Measurements from ENCODE around the gene CPED1. TPM values are rescaled to one million over a fixed set of nuclear protein-coding genes. Genes with fewer than 3 reads are reported as not detected.

The CPED1 gene
- total RNA-seq, 1 donor from 2014 or later: 3.9 TPM

DNA sequence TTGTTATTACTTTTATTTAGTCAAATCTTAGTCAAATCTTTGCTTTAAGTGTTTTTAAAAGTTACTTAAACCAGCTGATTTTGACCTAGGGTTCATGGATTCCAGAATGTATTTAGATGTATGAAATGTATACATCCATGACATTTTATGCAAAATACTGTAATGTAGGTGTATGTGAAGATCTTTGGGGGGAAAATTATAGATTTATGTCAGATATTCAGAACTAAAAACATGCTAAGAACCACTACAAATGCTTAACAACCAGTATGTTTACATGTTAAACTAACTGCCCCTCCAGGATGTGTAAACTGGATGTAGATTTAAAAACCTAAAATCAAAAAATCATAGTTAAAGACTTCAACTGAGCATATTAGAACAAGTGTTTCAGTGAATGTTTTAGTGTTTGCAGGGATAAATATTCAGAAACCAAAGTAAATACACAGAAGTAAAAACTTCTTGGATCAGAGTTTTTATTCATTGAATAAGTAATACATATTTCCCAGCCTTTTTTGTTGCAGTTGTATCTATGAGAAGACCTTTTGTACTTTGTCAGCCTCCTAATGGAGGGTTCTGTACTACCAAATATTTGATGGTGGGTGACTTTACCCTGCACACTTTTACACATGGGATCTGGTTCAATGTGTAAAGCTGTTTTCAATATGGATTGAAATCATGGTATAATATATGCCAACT lies 3.9 kb downstream of the CPED1 start:
- Mint-ChIP-seq H3K27ac (ENCODE audit: unreplicated experiment) (peak overlapping the region; percentile 28), H3K9me3 (ENCODE audit: unreplicated experiment) (no peaks in the 10 kb centered on the region), H3K27me3 (ENCODE audit: unreplicated experiment) (no peaks in the 10 kb centered on the region), H3K4me3 (ENCODE audit: unreplicated experiment) (no peak overlapping the region), H3K36me3 (ENCODE audit: unreplicated experiment) (no peaks in the 10 kb centered on the region), H3K4me1 (ENCODE audit: unreplicated experiment) (peaks cover 66% of the 10 kb centered on the region)
- TF ChIP-seq CTCF (IDR thresholded peaks at IDR 0.05): no peak
- DNase-seq (ENCODE audit: extremely low spot score, unreplicated experiment): no peak

- H3K4me3 Mint-ChIP-seq (ENCODE audit: unreplicated experiment): no peak overlapping the region
- DNase-seq (ENCODE audit: extremely low spot score, unreplicated experiment): no peak
- H3K9me3 Mint-ChIP-seq (ENCODE audit: unreplicated experiment): no peaks in the 10 kb centered on the region
- no peaks in the 10 kb centered on the region for H3K27me3 Mint-ChIP-seq (ENCODE audit: unreplicated experiment)
- peaks cover 63% of the 10 kb centered on the region for H3K4me1 Mint-ChIP-seq (ENCODE audit: unreplicated experiment)
- H3K36me3 Mint-ChIP-seq (ENCODE audit: unreplicated experiment): no peaks in the 10 kb centered on the region
- TF ChIP-seq CTCF (IDR thresholded peaks at IDR 0.05): no peak
- H3K27ac Mint-ChIP-seq (ENCODE audit: unreplicated experiment): peak overlapping the region; percentile 11
Observed at GRCh38 chr7:120992965-120993494, 4.5 kb downstream of the CPED1 start.

- H3K27me3 Mint-ChIP-seq (ENCODE audit: unreplicated experiment): no peaks in the 10 kb centered on the region
- no peak for TF ChIP-seq CTCF (IDR thresholded peaks at IDR 0.05)
- H3K9me3 Mint-ChIP-seq (ENCODE audit: unreplicated experiment): no peaks in the 10 kb centered on the region
- no peak overlapping the region for H3K4me3 Mint-ChIP-seq (ENCODE audit: unreplicated experiment)
- no peak for DNase-seq (ENCODE audit: extremely low spot score, unreplicated experiment)
- peaks cover 58% of the 10 kb centered on the region for H3K4me1 Mint-ChIP-seq (ENCODE audit: unreplicated experiment)
- H3K36me3 Mint-ChIP-seq (ENCODE audit: unreplicated experiment): no peaks in the 10 kb centered on the region
- H3K27ac Mint-ChIP-seq (ENCODE audit: unreplicated experiment): no peak overlapping the region
Observed at GRCh38 chr7:120993553-120994191, 5.2 kb downstream of the CPED1 start.

- Mint-ChIP-seq H3K4me3 (ENCODE audit: unreplicated experiment) (no peak overlapping the region), H3K27me3 (ENCODE audit: unreplicated experiment) (no peaks in the 10 kb centered on the region), H3K36me3 (ENCODE audit: unreplicated experiment) (no peaks in the 10 kb centered on the region), H3K9me3 (ENCODE audit: unreplicated experiment) (no peaks in the 10 kb centered on the region), H3K4me1 (ENCODE audit: unreplicated experiment) (peaks cover 51% of the 10 kb centered on the region), H3K27ac (ENCODE audit: unreplicated experiment) (no peak overlapping the region)
- TF ChIP-seq CTCF (IDR thresholded peaks at IDR 0.05): no peak
- DNase-seq (ENCODE audit: extremely low spot score, unreplicated experiment): no peak
Observed at GRCh38 chr7:120994512-120995410, 6.2 kb downstream of the CPED1 start.

Measured in osteocyte (in vitro differentiated cells).